CD14-positive monocyte (primary cell): ENCODE data around the gene ELF4. TPM values are rescaled to one million over a fixed set of nuclear protein-coding genes. Genes with fewer than 3 reads are reported as not detected.

ENCODE experiments used
- DNase-seq, 3 donors: peaks; one replicate each; pipeline ENCODE4 v3.0.0-alpha.2; 2011 to 2022
- H2AFZ ChIP-seq: 2 replicates; pipeline ENCODE4 v1.6.0; 2012; ENCODE audit warnings: mild to moderate bottlenecking, low read depth, low read length, inconsistent platforms; ENCODE audit not compliant: insufficient read depth, poor library complexity, severe bottlenecking
- H3K27ac ChIP-seq, 2 donors: 1 replicate in 1 of 2; 2 replicates in 1 of 2; pipeline ENCODE4 v1.5.1; 2012 to 2013; ENCODE audit warnings: low read length in 2 of 2, control low read depth in 1 of 2, inconsistent platforms in 1 of 2, low read depth in 1 of 2, mild to moderate bottlenecking in 1 of 2
- H3K27me3 ChIP-seq, 2 donors: one replicate each; pipeline versions ENCODE4 v1.6.0 to v1.6.1; 2011 to 2013; ENCODE audit warnings: low read length in 2 of 2; ENCODE audit not compliant: control insufficient read depth in 2 of 2, insufficient read depth in 2 of 2
- H3K36me3 ChIP-seq, 2 donors: replicated peaks in 1 of 2; 1 replicate in 1 of 2; 2 replicates in 1 of 2; pipeline versions ENCODE4 v1.5.1 to v1.6.1; 2012 to 2013; ENCODE audit warnings: low read length in 2 of 2, control low read depth in 1 of 2, inconsistent platforms in 1 of 2, mild to moderate bottlenecking in 1 of 2; ENCODE audit not compliant: insufficient read depth in 2 of 2, control insufficient read depth in 1 of 2
- H3K4me1 ChIP-seq, 2 donors: 1 replicate in 1 of 2; 2 replicates in 1 of 2; pipeline versions ENCODE4 v1.5.1 to v1.6.1; 2012 to 2013; ENCODE audit warnings: low read length in 2 of 2, control low read depth in 1 of 2, inconsistent platforms in 1 of 2, mild to moderate bottlenecking in 1 of 2, moderate library complexity in 1 of 2; ENCODE audit not compliant: insufficient read depth in 2 of 2, control insufficient read depth in 1 of 2
- H3K4me2 ChIP-seq: replicated peaks from 2 replicates; pipeline ENCODE3; 2012; ENCODE audit warnings: low read length, moderate library complexity, mild to moderate bottlenecking; ENCODE audit not compliant: poor library complexity, severe bottlenecking; ENCODE audit errors: extremely low read depth
- H3K4me3 ChIP-seq, 3 experiments: fragments of 200-600 bp in 1 of 3; sonication (generic) in 1 of 3; replicated peaks in 1 of 3; 1 replicate in 2 of 3; 2 replicates in 1 of 3; pipeline ENCODE4 v1.5.1; 2011 to 2013; ENCODE audit warnings: low read length in 3 of 3, mild to moderate bottlenecking in 3 of 3, control low read depth in 2 of 3, low read depth in 2 of 3, inconsistent platforms in 1 of 3, moderate library complexity in 1 of 3
- H3K79me2 ChIP-seq: 2 replicates; pipeline ENCODE4 v1.6.0; 2012; ENCODE audit warnings: mild to moderate bottlenecking, control low read depth, inconsistent platforms, low read length, moderate library complexity; ENCODE audit not compliant: insufficient read depth
- H3K9ac ChIP-seq: 2 replicates; pipeline ENCODE4 v1.6.0; 2017; ENCODE audit warnings: low read length, mild to moderate bottlenecking; ENCODE audit not compliant: insufficient read depth, poor library complexity, severe bottlenecking
- H3K9me3 ChIP-seq, 2 donors: replicated peaks in 1 of 2; 1 replicate in 1 of 2; 2 replicates in 1 of 2; pipeline versions ENCODE4 v1.5.1 to v1.6.1; 2012 to 2013; ENCODE audit warnings: low read length in 2 of 2, control low read depth in 1 of 2; ENCODE audit not compliant: control insufficient read depth in 1 of 2, insufficient read depth in 1 of 2
- H4K20me1 ChIP-seq: 2 replicates; pipeline ENCODE4 v1.6.0; 2012; ENCODE audit warnings: mild to moderate bottlenecking, low read length, control low read depth, moderate library complexity; ENCODE audit not compliant: insufficient read depth
- H3K27ac Mint-ChIP-seq, 7 donors: one replicate each; pipeline ENCODE4 v1.8.0; 2020; ENCODE audit warnings: mild to moderate bottlenecking in 7 of 7, mixed read lengths in 7 of 7, moderate library complexity in 6 of 7, inconsistent platforms in 2 of 7
- H3K27me3 Mint-ChIP-seq, 3 donors: one replicate each; pipeline ENCODE4 v1.8.0; 2021 to 2022; ENCODE audit warnings: low read depth in 3 of 3, mild to moderate bottlenecking in 3 of 3, mixed read lengths in 3 of 3, moderate library complexity in 3 of 3, inconsistent platforms in 1 of 3
- H3K36me3 Mint-ChIP-seq, 2 donors: one replicate each; pipeline ENCODE4 v1.8.0; 2020; ENCODE audit warnings: mixed read lengths in 2 of 2, inconsistent platforms in 1 of 2, mild to moderate bottlenecking in 1 of 2
- H3K4me1 Mint-ChIP-seq: one replicate; pipeline ENCODE4 v1.8.0; 2020; ENCODE audit warnings: mild to moderate bottlenecking, mixed read lengths
- H3K4me3 Mint-ChIP-seq, 2 donors: one replicate each; pipeline ENCODE4 v1.8.0; 2020; ENCODE audit warnings: mild to moderate bottlenecking in 2 of 2, mixed read lengths in 2 of 2, moderate library complexity in 1 of 2
- H3K9me3 Mint-ChIP-seq, 7 donors: one replicate each; pipeline ENCODE4 v1.8.0; 2020 to 2022; ENCODE audit warnings: mixed read lengths in 7 of 7, mild to moderate bottlenecking in 6 of 7, moderate library complexity in 6 of 7, inconsistent platforms in 2 of 7
- CTCF ChIP-seq: fragments of 200-600 bp; IDR thresholded peaks from one replicate; pipeline ENCODE4 v1.8.0; 2022; ENCODE audit warnings: antibody characterized with exemption, mild to moderate bottlenecking
- WGBS: methylation state at CpG from one replicate; pipeline ENCODE4 v1.1.5; 2013; ENCODE audit warnings: missing lambda C conversion rate; ENCODE audit not compliant: insufficient coverage; 5-methylcytosine and 5-hydroxymethylcytosine counted together
- intact Hi-C, 2 donors: fragments of 100-400 bp; cut with micrococcal nuclease; formaldehyde crosslinking; loops; one replicate each; pipeline versions ENCODE4 v1.15.0 to v1.15.1; 2023
- polyA plus RNA-seq, 3 donors: library from polyadenylated mRNA; depleted of rRNA in 1 of 3; unstranded in 2 of 3; stranded (reverse) in 1 of 3; fragments of 300-500 nt in 2 of 3; fragments of >200 nt in 1 of 3; fragmentation: Illumina TruSeq in 2 of 3; gene quantifications; 1 replicate in 2 of 3; 2 replicates in 1 of 3; pipeline ENCODE4 v1.2.3, GENCODE V29; 2012 to 2021

Gene ELF4
- polyA plus RNA-seq, 3 donors: 10.4 to 68.6 (median 20.5) TPM

GRCh38 chrX:130093271-130093670 is 17.0 kb downstream of the ELF4 start:
- Histone ChIP-seq H3K9me3 (no peaks in the 10 kb centered on the region), H4K20me1 (peaks cover 79% of the 10 kb centered on the region), H3K4me3 (no peak overlapping the region), H3K36me3 (peaks cover 0 to 5% of the 10 kb centered on the region in 2 donors), H3K27ac (peak overlapping the region; percentile 51 to 80), H3K27me3 (no peaks in the 10 kb centered on the region), H3K4me2 (no peak overlapping the region), H3K9ac (no peak overlapping the region), H2AFZ (no peak overlapping the region), H3K4me1 (peaks cover 69 to 84% of the 10 kb centered on the region in 2 donors), H3K79me2 (peaks cover 99% of the 10 kb centered on the region)
- H3K4me1 Mint-ChIP-seq: peaks cover 71% of the 10 kb centered on the region
- peaks cover 0 to 10% (median 1%) of the 10 kb centered on the region in 3 donors for H3K27me3 Mint-ChIP-seq
- no peak for TF ChIP-seq CTCF
- peak overlapping the region in 4 of 7 donors; percentile 79 to 98 (median 96) for H3K27ac Mint-ChIP-seq
- intact Hi-C loops: no loop called here
- no CpG with 5 or more reads among the region's 2 CpGs for WGBS
- H3K9me3 Mint-ChIP-seq: peaks cover 0 to 2% (median 0%) of the 10 kb centered on the region in 7 donors
- peaks cover 5 to 9% of the 10 kb centered on the region in 2 donors for H3K36me3 Mint-ChIP-seq
- no peak for DNase-seq
- no peak overlapping the region for H3K4me3 Mint-ChIP-seq

GRCh38 chrX:130091980-130092522 is 18.2 kb downstream of the ELF4 start:
- Histone ChIP-seq H3K4me3 (peak overlapping the region in 2 of 3 experiments; percentile 26 to 65), H3K27ac (peak overlapping the region; percentile 80 to 94), H3K27me3 (no peaks in the 10 kb centered on the region), H3K9ac (peak overlapping the region; percentile 67), H3K79me2 (peaks cover 99% of the 10 kb centered on the region), H3K36me3 (peaks cover 0 to 5% of the 10 kb centered on the region in 2 donors), H3K9me3 (no peaks in the 10 kb centered on the region), H2AFZ (no peak overlapping the region), H3K4me2 (peak overlapping the region; percentile 66), H4K20me1 (peaks cover 68% of the 10 kb centered on the region), H3K4me1 (peaks cover 74 to 87% of the 10 kb centered on the region in 2 donors)
- Mint-ChIP-seq H3K27ac (peak overlapping the region; percentile 96 to 98 (median 97)), H3K27me3 (peaks cover 0 to 7% (median 1%) of the 10 kb centered on the region in 3 donors), H3K9me3 (peaks cover 0 to 2% (median 0%) of the 10 kb centered on the region in 7 donors), H3K36me3 (peaks cover 8 to 9% of the 10 kb centered on the region in 2 donors), H3K4me3 (peak overlapping the region; percentile 71 to 86), H3K4me1 (peaks cover 70% of the 10 kb centered on the region)
- TF ChIP-seq CTCF: no peak
- peak; percentile 76 to 80 (median 79) for DNase-seq
- no CpG with 5 or more reads among the region's 10 CpGs for WGBS
- intact Hi-C loops: no loop called here
